AG10803 (cell line): ENCODE results near the gene GIPC3.

Experiments
- DNase-seq: peaks from one replicate; pipeline ENCODE4 v3.0.0; 2010; ENCODE audit warnings: low read depth
- H3K4me3 ChIP-seq: 2 replicates; pipeline ENCODE4 v1.5.1; 2011; ENCODE audit warnings: mild to moderate bottlenecking, low read length, control low read depth
- CTCF ChIP-seq: conservative IDR thresholded peaks from 2 replicates; pipeline ENCODE4 v1.5.1; 2011; ENCODE audit warnings: mild to moderate bottlenecking, low read length, control low read depth, inconsistent platforms

The GIPC3 gene

GRCh38 chr19:3551792-3552095 is 33.5 kb upstream of the GIPC3 start:
- no peak for TF ChIP-seq CTCF
- no peak for DNase-seq
- no peak overlapping the region for H3K4me3 ChIP-seq

GRCh38 chr19:3554254-3555083 is 30.8 kb upstream of the GIPC3 start:
- no peak overlapping the region for H3K4me3 ChIP-seq
- DNase-seq, result no peak
- no peak for TF ChIP-seq CTCF

- no peak for DNase-seq
- TF ChIP-seq CTCF, result no peak
- peak overlapping the region; percentile 79 for H3K4me3 ChIP-seq
Observed at GRCh38 chr19:3555653-3556422, 29.4 kb upstream of the GIPC3 start.

GRCh38 chr19:3556423-3556977 is 28.8 kb upstream of the GIPC3 start:
- DNase-seq, result no peak
- no peak for TF ChIP-seq CTCF
- H3K4me3 ChIP-seq, result peak overlapping the region; percentile 79

- no peak for DNase-seq
- TF ChIP-seq CTCF, result no peak
- H3K4me3 ChIP-seq, result peak overlapping the region; percentile 79
Observed at GRCh38 chr19:3556978-3557460, 28.3 kb upstream of the GIPC3 start.

- peak; percentile 88 for DNase-seq
- TF ChIP-seq CTCF, result no peak
- H3K4me3 ChIP-seq, result peak within 1 kb of the TSS; percentile 79
Observed at GRCh38 chr19:3557461-3558248, 27.6 kb upstream of the GIPC3 start, which contains the start of gene MFSD12. TSS of gene MFSD12 (minus strand) at chr19:3557586. CDS start at chr19:3557403, 183 bp downstream.
